ENCODE measurements around the gene TGFBR1.

- TF ChIP-seq CTCF (conservative IDR thresholded peaks at IDR 0.05; ENCODE audit: low read depth, low read length) (no peak), EZH2 (IDR thresholded peaks at IDR 0.05; ENCODE audit: low read length, unreplicated experiment) (no peak), EZH2phosphoT487 (IDR thresholded peaks at IDR 0.05; ENCODE audit: borderline replicate concordance, low read length) (no peak)
Measured at GRCh38 chr9:99076483-99077171, 28.3 kb upstream of the TGFBR1 start.
